Stimulated activated naive B cell treated with anti-CD40 and anti-IgM and Interleukin-4, amounts not matched to agents 10 μg/mL and 1 μg/mL and 100 μg/mL, for 72 hours (primary cell): Measurements from ENCODE around the gene NCKAP5.

Source experiments
- ATAC-seq, 2 donors: fragments of 150-1000 bp; cut with Tn5 transposase; replicated peaks; 2 replicates each; pipeline ENCODE4 v1.10.0; 2021; ENCODE audit warnings: moderate library complexity in 1 of 2
- DNase-seq: peaks from one replicate; pipeline ENCODE4 v3.0.0; 2021
- H3K27ac Mint-ChIP-seq: one replicate; pipeline ENCODE4 v1.8.0; 2022; ENCODE audit warnings: mild to moderate bottlenecking, mixed read lengths
- H3K27me3 Mint-ChIP-seq, 2 donors: one replicate each; pipeline ENCODE4 v1.8.0; 2022; ENCODE audit warnings: mixed read lengths in 2 of 2
- H3K36me3 Mint-ChIP-seq, 2 donors: one replicate each; pipeline ENCODE4 v1.8.0; 2022; ENCODE audit warnings: mixed read lengths in 2 of 2, mild to moderate bottlenecking in 1 of 2
- H3K4me1 Mint-ChIP-seq, 2 donors: one replicate each; pipeline ENCODE4 v1.8.0; 2022; ENCODE audit warnings: mixed read lengths in 2 of 2, mild to moderate bottlenecking in 1 of 2
- H3K4me3 Mint-ChIP-seq, 2 donors: one replicate each; pipeline ENCODE4 v1.8.0; 2022; ENCODE audit warnings: mild to moderate bottlenecking in 2 of 2, mixed read lengths in 2 of 2, moderate library complexity in 1 of 2
- H3K9me3 Mint-ChIP-seq, 2 donors: one replicate each; pipeline ENCODE4 v1.8.0; 2022; ENCODE audit warnings: mixed read lengths in 2 of 2, mild to moderate bottlenecking in 1 of 2

The NCKAP5 gene

GRCh38 chr2:133503927-133504326 is 64.3 kb downstream of the NCKAP5 start:
- no peaks in the 10 kb centered on the region for H3K27me3 Mint-ChIP-seq
- H3K4me3 Mint-ChIP-seq: no peak overlapping the region
- DNase-seq (no peak), ATAC-seq (no peak)
- no peaks in the 10 kb centered on the region for H3K36me3 Mint-ChIP-seq
- H3K4me1 Mint-ChIP-seq: no peaks in the 10 kb centered on the region
- H3K27ac Mint-ChIP-seq: no peak overlapping the region
- no peaks in the 10 kb centered on the region for H3K9me3 Mint-ChIP-seq

GRCh38 chr2:133503323-133503722 is 64.9 kb downstream of the NCKAP5 start:
- peaks cover 0 to under 1% of the 10 kb centered on the region in 2 donors for H3K9me3 Mint-ChIP-seq
- no peak for ATAC-seq
- no peak overlapping the region for H3K27ac Mint-ChIP-seq
- H3K36me3 Mint-ChIP-seq: no peaks in the 10 kb centered on the region
- no peak overlapping the region for H3K4me3 Mint-ChIP-seq
- H3K4me1 Mint-ChIP-seq: no peaks in the 10 kb centered on the region
- DNase-seq: no peak
- no peaks in the 10 kb centered on the region for H3K27me3 Mint-ChIP-seq

DNA sequence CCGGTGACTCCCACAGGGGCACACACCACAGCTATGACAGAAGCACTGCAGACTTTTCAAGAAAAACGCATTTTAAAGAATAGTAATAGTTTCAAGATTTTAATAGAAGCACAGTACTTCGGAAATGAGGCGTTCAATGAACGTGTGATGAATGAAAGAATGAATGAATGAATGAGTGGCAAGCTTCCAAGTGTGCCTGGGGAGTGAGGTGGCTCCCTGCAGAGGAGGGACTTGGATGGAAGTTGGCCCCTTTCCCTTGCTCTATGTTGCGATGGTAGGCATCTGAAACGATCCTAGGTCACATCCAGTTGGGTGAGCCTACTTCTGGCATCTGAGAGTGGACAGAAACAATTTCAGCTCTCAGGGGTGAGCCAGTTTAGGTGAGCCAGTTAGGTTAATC is 65.6 kb downstream of the NCKAP5 start:
- Mint-ChIP-seq H3K9me3 (peaks cover 0 to 4% of the 10 kb centered on the region in 2 donors), H3K4me3 (no peak overlapping the region), H3K36me3 (no peaks in the 10 kb centered on the region), H3K27ac (no peak overlapping the region), H3K4me1 (no peaks in the 10 kb centered on the region), H3K27me3 (peaks cover 0 to 3% of the 10 kb centered on the region in 2 donors)
- ATAC-seq: no peak
- no peak for DNase-seq

DNA sequence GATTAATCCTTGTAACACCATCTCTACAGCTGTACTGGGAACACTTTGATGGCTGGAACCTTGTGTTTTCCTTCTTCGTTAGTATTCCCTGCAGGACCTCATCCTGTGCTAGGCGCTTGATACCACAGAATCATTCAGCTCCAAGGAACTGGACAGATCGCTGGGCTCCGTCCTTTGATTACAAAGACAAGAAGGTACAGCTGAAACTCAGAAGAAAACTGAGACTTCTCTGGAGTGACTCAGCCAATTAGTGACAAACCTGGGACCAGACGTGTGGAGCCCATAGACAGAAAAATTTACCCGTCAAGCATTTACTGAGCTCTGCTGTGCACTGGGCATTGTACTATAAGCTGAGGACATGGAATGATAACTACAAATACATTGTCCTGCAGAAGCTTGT is 67.3 kb downstream of the NCKAP5 start:
- Mint-ChIP-seq H3K27ac (no peak overlapping the region), H3K36me3 (no peaks in the 10 kb centered on the region), H3K4me3 (no peak overlapping the region), H3K27me3 (peaks cover 0 to 3% of the 10 kb centered on the region in 2 donors), H3K9me3 (peaks cover 0 to 4% of the 10 kb centered on the region in 2 donors), H3K4me1 (no peaks in the 10 kb centered on the region)
- ATAC-seq: no peak
- DNase-seq: no peak

DNA sequence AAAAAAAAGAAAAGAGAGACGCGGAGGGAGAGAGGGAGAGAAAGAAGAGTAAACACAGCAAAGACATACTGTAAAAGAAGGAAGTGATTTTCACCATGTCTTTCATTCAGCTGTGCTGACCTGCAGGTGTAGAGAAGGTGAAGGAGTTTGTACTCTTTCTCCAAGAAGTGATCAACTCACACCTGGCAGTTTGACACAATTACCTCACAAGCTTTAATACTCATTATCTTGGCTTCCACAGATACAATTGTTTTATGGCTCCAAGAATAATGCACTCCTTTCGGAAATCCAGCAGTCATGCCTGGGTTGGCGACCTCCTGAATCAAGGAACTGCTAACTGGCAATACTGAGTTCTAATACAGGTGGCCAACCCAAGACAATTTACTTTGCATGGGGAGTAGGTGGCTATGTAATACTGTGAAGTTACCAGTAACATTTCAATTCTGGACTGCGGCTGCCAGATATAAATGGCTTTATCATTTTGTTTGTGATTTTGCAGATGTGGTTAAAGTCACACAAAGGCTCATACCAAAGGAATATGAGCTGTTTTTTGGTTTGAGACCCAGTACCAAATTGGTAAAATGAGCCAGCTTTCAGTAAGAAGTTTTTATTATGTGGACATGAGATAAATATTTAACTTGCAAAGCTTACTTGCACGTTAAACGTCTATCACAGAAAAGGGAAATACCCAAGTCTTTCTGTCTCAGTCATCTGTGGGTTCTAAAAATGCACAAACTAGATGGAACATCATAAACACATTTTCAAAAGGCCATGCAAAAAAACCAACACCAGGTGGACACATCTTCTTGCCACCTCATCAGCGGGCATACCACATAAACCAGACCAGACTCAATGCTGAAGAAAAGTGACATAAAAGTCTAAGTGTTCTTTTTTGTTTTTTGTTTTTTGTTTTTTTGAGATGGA is 69.3 kb downstream of the NCKAP5 start:
- Mint-ChIP-seq H3K4me1 (no peaks in the 10 kb centered on the region), H3K36me3 (no peaks in the 10 kb centered on the region), H3K4me3 (no peak overlapping the region), H3K27ac (no peak overlapping the region), H3K9me3 (peaks cover 0 to 4% of the 10 kb centered on the region in 2 donors), H3K27me3 (peaks cover 0 to 3% of the 10 kb centered on the region in 2 donors)
- DNase-seq: no peak
- no peak for ATAC-seq

GRCh38 chr2:133497951-133498565 is 70.2 kb downstream of the NCKAP5 start:
- Mint-ChIP-seq H3K27ac (no peak overlapping the region), H3K9me3 (peaks cover 0 to 4% of the 10 kb centered on the region in 2 donors), H3K36me3 (no peaks in the 10 kb centered on the region), H3K27me3 (peaks cover 0 to 3% of the 10 kb centered on the region in 2 donors), H3K4me1 (no peaks in the 10 kb centered on the region), H3K4me3 (no peak overlapping the region)
- ATAC-seq (no peak), DNase-seq (no peak)

DNA sequence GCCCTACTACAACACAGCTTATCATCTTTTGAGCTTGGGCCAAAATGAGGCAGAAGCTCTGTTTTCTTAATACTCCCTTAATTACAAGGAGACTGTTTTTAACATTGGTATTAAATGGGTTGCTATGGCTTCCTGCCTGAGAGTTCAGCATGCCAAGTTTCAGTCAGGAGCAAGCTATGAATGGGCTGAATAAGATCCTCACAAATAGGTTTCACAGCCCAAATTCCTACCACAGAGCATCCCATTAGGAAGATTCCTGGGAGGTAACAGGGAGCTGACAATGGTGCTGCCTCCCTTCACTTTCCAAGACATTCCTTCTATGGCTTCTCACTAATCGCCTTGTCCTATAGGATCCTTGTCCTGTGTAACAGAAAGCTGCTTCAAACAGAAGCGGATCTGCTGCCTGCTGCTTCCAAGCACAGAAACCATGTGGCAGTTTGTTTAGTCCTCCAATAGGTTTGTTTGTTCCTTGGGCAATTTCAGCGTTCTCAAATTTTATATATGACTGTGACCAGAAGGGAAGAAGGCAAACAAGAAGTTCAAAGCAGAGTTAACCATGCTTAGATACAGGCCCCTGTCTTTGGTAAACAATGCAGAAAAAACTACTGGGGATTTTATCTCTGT is 70.9 kb downstream of the NCKAP5 start:
- Mint-ChIP-seq H3K4me3 (no peak overlapping the region), H3K9me3 (peaks cover 0 to 4% of the 10 kb centered on the region in 2 donors), H3K27me3 (peaks cover 0 to 3% of the 10 kb centered on the region in 2 donors), H3K36me3 (no peaks in the 10 kb centered on the region), H3K27ac (no peak overlapping the region), H3K4me1 (no peaks in the 10 kb centered on the region)
- DNase-seq (no peak), ATAC-seq (no peak)

DNA sequence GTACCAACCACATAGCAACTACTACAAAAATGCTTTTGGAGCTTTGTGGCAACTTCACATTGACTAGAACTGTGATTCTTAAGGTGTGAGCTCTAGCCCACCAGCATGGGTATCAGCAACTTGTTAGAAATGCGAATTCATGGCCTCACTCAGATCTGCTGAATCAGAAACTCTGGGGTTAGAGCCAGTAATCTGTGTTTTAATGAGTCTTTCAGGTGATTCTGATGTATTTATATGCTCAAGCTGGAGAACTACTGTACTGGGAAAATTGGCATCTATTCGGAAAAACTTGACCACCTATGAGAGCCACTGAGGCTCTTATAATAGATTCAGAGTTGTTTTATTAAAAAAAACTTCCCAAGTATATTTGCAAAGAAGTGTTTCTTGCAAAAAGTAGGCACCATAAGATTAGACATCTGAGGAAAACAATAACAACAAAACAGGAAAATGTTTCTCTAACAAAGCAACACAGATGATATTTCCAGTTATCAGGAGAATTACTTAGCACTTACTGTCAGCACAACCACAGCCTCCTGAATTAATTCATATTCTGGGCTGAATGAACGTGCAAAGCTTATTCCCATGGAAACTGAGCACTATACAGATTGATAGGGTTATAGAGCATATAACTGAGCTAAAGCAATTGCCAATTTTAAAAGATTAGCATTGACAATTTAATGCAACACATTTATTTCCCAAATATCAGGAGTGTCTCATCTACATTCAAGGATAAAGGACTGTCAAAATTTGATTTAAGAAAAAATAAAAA is 71.6 kb downstream of the NCKAP5 start:
- peaks cover 0 to 3% of the 10 kb centered on the region in 2 donors for H3K27me3 Mint-ChIP-seq
- ATAC-seq (no peak), DNase-seq (no peak)
- no peaks in the 10 kb centered on the region for H3K36me3 Mint-ChIP-seq
- H3K4me3 Mint-ChIP-seq: no peak overlapping the region
- H3K27ac Mint-ChIP-seq: no peak overlapping the region
- H3K4me1 Mint-ChIP-seq: no peaks in the 10 kb centered on the region
- peaks cover 0 to 4% of the 10 kb centered on the region in 2 donors for H3K9me3 Mint-ChIP-seq

DNA sequence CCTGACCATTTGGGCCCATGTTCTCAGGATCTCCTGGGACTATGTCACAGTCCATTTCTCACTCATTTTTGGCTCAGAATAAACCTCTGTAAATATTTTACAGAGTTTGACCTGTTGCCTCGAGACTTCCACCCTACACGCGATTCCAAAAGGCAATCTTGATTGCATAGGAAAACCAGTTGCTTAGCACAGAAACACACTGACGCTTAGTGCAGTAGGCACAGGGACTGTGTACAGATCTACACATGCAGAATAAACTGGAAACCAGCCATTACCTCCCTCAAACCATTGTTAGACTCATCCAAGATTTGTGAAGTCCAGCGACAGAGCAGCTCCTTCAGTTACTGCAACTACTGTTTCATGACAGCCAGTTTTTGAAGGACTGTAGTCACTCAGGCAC is 73.0 kb downstream of the NCKAP5 start:
- ATAC-seq (no peak), DNase-seq (no peak)
- H3K4me3 Mint-ChIP-seq: no peak overlapping the region
- peaks cover 0 to 3% of the 10 kb centered on the region in 2 donors for H3K27me3 Mint-ChIP-seq
- no peaks in the 10 kb centered on the region for H3K36me3 Mint-ChIP-seq
- no peak overlapping the region for H3K27ac Mint-ChIP-seq
- peaks cover 2 to 4% of the 10 kb centered on the region in 2 donors for H3K9me3 Mint-ChIP-seq
- no peaks in the 10 kb centered on the region for H3K4me1 Mint-ChIP-seq

DNA sequence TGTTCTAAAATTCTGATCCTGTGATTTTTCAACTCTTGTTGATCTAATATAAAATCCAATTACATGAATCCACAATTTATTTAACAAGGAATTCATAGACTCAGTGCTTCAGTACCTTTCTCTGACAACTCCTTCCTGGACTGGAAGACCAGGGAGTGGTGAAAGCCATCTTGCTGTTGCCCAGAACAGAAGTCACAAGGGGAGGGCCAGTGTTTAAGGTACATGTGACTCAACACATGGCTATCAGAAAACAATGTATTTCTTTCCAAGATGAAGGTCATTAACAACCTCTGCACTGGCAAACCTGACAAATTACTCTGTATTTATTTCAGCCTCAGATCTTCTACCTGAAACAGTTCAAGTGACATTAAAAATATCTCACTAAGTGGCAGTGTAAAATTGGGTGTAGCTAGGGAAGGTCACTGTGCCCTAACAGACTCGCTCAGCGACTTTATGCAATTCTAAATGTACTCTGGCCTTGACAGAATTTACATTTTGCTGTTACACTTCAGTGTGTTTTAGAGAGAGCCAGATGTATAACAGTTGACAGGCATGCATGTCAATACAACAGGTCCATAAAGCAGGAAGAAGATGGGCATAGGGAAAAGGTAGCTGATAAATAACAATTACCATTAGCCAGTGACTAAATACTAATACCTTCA is 75.4 kb downstream of the NCKAP5 start:
- Mint-ChIP-seq H3K27me3 (no peaks in the 10 kb centered on the region), H3K4me1 (no peaks in the 10 kb centered on the region), H3K36me3 (no peaks in the 10 kb centered on the region), H3K27ac (no peak overlapping the region), H3K4me3 (no peak overlapping the region), H3K9me3 (peaks cover 0 to 2% of the 10 kb centered on the region in 2 donors)
- ATAC-seq (no peak), DNase-seq (no peak)

GRCh38 chr2:133490411-133490980 is 77.8 kb downstream of the NCKAP5 start:
- Mint-ChIP-seq H3K27me3 (peaks cover 0 to 6% of the 10 kb centered on the region in 2 donors), H3K4me1 (no peaks in the 10 kb centered on the region), H3K27ac (no peak overlapping the region), H3K4me3 (no peak overlapping the region), H3K9me3 (peaks cover 0 to 2% of the 10 kb centered on the region in 2 donors), H3K36me3 (no peaks in the 10 kb centered on the region)
- DNase-seq: no peak
- no peak for ATAC-seq

DNA sequence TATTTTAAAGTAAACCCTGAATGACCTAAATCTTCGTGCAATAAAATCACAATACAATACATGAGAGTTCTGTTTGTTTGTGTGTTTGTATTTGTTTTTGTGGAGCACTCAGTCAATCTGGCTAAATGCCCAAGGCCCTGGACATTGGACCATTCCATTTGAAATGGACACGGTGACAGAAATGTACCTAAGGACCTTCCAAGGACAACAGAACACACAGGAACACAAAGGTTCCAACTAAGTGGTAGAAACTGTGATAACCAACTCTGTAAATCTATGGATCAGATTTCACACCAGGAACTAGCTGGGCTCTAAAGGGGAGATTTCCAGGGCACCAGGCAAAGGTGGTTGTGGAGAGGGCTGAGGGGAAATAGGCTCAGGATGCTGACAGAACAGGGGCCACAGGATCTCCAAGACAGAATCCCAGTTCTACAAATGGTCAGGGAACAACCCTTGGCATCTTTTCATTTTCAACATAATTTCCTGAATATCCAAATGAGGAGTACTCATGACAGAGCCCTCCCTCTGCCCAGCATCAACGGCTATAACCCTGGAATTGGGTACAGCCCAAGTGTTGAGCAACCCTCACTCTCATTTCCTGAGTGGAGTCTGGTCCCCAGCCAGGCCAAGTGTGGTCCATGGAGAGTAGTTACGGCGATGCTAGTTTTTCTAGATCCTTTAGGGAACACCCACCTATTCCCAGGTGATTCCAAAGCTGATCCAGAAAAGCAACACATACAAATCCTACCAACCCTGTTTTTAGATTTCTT is 78.4 kb downstream of the NCKAP5 start:
- H3K36me3 Mint-ChIP-seq: no peaks in the 10 kb centered on the region
- H3K27ac Mint-ChIP-seq: no peak overlapping the region
- peaks cover 0 to 6% of the 10 kb centered on the region in 2 donors for H3K27me3 Mint-ChIP-seq
- DNase-seq (no peak), ATAC-seq (no peak)
- H3K9me3 Mint-ChIP-seq: peaks cover 0 to 2% of the 10 kb centered on the region in 2 donors
- H3K4me3 Mint-ChIP-seq: no peak overlapping the region
- H3K4me1 Mint-ChIP-seq: no peaks in the 10 kb centered on the region

- no peak overlapping the region for H3K4me3 Mint-ChIP-seq
- ATAC-seq (no peak), DNase-seq (no peak)
- H3K9me3 Mint-ChIP-seq: peaks cover 0 to 2% of the 10 kb centered on the region in 2 donors
- H3K36me3 Mint-ChIP-seq: no peaks in the 10 kb centered on the region
- H3K27ac Mint-ChIP-seq: no peak overlapping the region
- no peaks in the 10 kb centered on the region for H3K4me1 Mint-ChIP-seq
- peaks cover 0 to 9% of the 10 kb centered on the region in 2 donors for H3K27me3 Mint-ChIP-seq
These were observed 79.1 kb downstream of the NCKAP5 start for GRCh38 chr2:133489146-133489545.
